ENCODE measurements around the gene PTPRE.

PTPRE gene

GRCh38 chr10:128029731-128030369 lies 122.9 kb downstream of the PTPRE start:
- no peak for DNase-seq

- DNase-seq: no peak
These were observed 123.7 kb downstream of the PTPRE start for GRCh38 chr10:128030498-128031072.

- no peak for DNase-seq
These were observed 124.3 kb downstream of the PTPRE start for GRCh38 chr10:128031216-128031615.

DNA sequence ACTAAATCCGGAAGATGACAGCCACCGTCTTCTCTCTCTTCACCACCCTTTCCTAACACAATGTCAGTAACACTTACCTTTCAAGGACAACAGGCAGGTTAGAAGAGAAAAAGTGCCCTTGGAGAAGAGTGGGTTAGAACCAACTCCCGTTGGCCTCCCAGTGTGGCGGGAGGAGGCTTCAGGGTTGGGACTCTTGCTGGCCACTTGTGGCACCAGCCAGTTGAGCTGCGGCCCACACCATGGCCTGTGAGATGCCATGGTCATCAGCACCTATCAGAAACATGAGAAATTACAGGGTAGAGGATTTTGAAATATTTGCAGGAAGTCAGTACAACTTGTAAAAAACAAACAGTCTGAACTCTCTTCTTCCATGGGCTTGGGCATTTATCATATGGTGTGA lies 125.6 kb downstream of the PTPRE start:
- no peak for DNase-seq

GRCh38 chr10:128035557-128035973 lies 128.7 kb downstream of the PTPRE start:
- DNase-seq: no peak

DNA sequence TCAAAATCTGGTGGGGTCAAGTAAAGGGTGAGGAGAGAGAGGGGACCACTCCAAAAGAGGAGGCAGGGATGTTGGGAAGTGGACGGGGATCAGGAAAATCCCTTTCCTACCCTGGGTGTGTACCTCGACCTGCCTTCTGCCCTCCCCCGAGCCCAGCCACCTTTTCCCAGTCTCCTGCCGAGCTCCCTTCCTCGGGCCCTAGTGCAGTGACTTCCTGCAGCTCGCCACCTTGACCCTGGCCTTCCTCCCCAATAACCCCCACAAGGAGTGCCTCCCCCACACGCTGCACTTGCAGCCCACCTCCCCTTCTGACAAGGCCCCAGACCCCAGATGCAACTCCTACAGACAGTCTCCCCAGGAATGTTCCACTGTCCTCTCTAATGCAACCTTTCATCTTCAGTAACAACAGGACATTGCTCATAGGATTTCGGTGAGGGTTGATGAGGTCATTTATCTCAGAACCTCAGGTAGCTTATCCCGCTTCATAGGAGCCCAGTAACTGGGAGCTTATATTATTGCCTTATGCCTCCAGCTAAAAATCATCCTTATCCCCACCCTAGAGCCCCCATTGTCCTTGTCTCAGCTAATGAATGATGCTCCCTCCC lies 129.2 kb downstream of the PTPRE start:
- no peak for DNase-seq

DNA sequence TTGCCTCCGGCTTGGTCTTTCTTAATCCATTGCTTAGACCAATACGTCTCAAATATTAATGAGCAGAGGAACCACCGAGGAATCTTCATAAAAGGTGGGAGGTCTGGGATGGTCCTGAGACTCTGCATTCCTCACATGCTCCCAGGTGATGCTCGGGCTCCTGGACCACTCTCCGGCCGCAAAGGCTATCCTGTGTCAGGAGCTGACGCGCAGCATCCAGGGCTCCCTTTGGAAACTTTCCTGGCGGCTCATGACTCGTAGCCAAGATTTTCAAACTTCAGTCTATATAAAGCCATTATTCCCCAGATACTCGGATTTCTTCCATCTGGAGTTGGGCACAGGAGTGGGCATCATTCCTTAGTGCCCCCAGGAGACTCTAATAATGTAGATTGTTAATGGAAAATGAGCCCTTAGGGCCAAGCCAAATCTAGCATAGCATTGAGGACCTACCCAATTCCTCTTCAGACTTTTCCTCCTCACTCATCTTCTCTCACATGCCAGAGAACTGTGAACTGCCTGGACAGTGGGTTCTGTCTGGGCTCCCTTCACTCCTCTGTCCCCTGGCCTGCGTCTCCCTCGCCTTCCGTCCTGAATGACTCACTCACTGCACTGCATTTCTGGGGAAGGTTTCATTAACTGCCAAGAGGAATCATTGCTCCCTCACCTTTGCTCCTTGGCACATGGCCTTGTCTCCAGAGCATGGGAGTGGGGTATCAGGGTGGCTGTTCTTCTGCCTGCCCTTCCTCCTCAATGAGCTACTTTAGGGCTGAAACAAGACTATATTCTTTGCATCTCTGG lies 130.0 kb downstream of the PTPRE start:
- no peak for DNase-seq

DNA sequence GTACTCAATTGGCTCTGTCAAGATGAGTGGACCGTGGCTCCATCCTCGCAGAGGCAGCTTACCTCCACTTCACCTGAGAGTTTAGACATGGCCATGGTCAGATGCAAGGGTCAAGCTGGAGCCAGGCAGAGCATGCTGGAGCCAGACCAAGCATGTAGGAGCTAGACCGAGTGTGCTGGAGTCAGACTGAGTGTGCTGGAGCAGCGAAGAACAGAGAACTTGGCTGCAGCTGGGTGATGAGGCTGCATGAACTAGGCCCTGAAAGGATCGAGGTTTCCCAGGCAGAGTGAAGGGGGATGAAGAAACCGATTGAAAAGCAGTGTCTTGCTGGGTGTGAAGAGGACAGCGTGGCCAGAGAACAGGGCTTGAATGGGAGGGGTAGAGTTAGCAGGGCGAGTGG lies 133.2 kb downstream of the PTPRE start:
- no peak for DNase-seq

DNA sequence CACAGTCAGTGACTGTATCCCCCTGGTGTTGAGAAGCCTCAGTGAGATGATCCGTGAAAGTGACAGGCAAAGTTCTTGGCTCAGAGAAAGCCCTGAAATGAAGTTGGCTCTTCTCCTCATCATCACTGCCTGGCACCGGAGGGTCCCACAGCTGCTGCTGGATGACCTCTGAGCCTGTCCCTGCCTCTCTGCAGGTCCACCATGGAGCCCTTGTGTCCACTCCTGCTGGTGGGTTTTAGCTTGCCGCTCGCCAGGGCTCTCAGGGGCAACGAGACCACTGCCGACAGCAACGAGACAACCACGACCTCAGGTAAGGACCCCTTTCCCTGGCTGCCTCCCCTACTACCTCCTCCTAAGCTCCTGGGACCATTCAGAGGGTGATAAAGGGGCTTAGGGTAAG lies 133.8 kb downstream of the PTPRE start:
- DNase-seq: no peak

- no peak for DNase-seq
These were observed 135.3 kb downstream of the PTPRE start for GRCh38 chr10:128042131-128042610.

DNA sequence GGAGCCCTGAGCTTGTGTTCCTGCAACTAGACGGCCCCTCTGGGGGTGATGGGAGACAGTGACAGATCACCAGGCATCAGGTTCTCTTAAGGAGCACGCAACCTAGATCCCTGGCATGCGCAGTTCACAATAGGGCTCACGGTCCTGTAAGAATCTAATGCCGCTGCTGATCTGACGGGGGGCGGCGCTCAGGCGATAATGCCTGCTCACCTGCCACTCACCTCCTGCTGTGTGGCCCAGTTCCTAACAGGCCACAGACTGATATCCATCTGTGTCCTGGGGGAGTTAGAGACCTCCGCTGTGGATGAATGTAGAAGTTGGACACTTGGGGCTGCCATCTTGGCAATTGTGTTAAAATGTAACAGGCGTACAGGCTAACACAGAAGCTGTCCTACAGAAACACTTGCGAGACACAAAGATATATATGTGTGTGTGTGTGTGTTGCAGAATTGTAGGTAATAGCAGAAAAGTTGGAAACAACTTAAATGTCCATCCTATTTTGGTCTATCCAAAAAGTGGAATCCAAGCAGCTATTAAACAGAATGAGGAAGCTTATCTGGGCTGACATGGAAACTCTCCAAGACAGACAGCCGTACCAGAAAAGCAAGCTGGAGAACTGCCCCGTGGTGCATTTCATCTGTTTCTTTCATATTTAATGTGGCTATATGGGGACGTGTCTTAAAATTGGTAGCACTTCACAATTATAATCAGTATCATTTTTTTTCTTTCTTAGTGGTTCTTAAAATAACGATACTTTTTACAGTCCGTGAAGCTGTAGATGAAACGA lies 136.5 kb downstream of the PTPRE start:
- no peak for DNase-seq

DNA sequence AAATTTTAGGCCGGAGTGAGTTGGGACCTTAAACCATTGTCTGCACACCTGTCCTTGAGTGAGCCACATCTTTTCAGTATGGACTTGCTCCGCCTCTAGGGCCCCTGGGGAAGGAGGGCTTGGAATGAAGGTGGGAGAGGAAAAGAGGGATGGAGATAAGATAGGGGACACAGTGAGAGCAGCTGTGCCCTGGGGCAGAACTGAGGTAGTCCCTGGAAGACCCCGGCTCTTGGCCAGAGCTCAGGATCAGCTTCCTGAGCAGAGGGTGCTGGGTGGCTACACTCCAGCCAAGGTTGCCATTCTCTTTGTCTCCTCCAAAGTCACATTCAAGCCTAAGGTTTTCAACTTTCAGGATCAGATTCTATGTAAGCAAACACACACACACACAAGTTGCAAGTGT lies 137.3 kb downstream of the PTPRE start:
- no peak for DNase-seq

- DNase-seq: no peak
These were observed 138.3 kb downstream of the PTPRE start for GRCh38 chr10:128044961-128045832.

DNA sequence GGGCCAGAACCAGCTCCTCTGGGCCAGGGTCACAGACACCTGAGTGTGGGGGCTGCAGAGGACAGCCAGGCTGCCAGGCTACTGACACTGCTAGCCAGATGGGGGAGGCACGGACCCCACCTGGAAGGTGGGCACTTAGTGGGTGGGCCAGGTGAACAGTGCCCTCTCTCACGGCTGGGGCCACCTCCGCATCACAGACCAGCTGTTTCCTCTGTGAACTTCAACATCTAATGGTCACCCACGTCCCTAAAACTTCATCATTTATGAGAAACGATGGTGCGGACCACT lies 138.9 kb downstream of the PTPRE start:
- DNase-seq: no peak

GRCh38 chr10:128046156-128046952 lies 139.5 kb downstream of the PTPRE start:
- DNase-seq: no peak

DNA sequence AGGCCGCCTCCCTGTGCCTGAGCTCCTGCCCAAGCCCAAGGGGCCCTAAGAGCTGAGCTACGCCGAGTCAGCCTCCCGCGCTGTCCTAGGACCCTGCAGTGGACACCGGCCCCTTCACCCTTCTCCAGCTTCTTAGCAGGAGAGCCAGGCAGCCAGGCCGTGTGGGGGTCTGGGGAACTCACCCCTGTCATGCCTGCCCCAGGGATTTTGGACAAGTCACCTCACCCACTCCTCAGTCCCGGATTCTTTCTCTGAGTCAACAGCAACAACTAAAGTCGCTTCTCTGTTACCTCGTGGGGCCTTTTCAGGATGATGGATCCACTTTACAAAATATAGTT lies 140.0 kb downstream of the PTPRE start:
- no peak for DNase-seq

GRCh38 chr10:128047351-128047750 lies 140.4 kb downstream of the PTPRE start:
- peak; percentile 59 for DNase-seq

GRCh38 chr10:128047991-128048818 lies 141.3 kb downstream of the PTPRE start:
- DNase-seq: no peak

DNA sequence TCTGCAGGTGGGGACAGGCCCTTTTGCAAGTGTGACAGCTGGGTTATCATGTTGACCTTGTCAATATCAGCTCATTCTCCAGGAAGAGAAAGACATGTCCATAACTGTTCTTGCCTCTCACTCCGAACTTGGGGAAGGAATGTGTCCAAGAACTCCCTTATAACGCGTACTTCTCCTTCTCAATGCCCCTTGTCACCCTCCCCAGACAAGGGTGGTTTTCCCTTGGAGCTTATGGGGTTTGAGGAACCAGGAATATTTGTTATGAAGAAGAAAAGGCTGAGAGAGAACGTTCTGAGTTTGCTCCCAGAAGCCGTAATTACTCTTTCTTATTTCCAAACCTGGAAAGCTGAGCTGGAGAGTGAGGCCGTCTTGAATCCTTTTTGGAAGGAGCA lies 141.9 kb downstream of the PTPRE start:
- no peak for DNase-seq
